Astrocyte of the cerebellum (primary cell): ENCODE measurements around the gene FAM83D.

Source experiments
- DNase-seq: peaks from one replicate; pipeline ENCODE4 v3.0.0-alpha.2; 2011; ENCODE audit warnings: low read depth
- H3K4me3 ChIP-seq: 2 replicates; pipeline ENCODE4 v1.5.1; 2011; ENCODE audit warnings: mild to moderate bottlenecking, low read depth, low read length, moderate library complexity
- CTCF ChIP-seq: IDR thresholded peaks from 2 replicates; pipeline ENCODE4 v1.5.1; 2012; ENCODE audit warnings: low read length, low read depth, moderate library complexity, mild to moderate bottlenecking; ENCODE audit errors: missing control alignments
- in situ Hi-C: cut with HindIII; loops from 2 replicates; pipeline ENCODE4 v1.10.0; 2017; ENCODE audit warnings: low sequenced_read_pairs

Gene FAM83D, protein sequence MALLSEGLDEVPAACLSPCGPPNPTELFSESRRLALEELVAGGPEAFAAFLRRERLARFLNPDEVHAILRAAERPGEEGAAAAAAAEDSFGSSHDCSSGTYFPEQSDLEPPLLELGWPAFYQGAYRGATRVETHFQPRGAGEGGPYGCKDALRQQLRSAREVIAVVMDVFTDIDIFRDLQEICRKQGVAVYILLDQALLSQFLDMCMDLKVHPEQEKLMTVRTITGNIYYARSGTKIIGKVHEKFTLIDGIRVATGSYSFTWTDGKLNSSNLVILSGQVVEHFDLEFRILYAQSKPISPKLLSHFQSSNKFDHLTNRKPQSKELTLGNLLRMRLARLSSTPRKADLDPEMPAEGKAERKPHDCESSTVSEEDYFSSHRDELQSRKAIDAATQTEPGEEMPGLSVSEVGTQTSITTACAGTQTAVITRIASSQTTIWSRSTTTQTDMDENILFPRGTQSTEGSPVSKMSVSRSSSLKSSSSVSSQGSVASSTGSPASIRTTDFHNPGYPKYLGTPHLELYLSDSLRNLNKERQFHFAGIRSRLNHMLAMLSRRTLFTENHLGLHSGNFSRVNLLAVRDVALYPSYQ

GRCh38 chr20:38926142-38926933 lies at the start of gene FAM83D:
FAM83D (plus strand) TSS chr20:38926417; CDS start chr20:38926443, 26 bp downstream.
- DNase-seq = peak; percentile 88
- in situ Hi-C loops = no loop called here
- no peak for TF ChIP-seq CTCF
- peak within 1 kb of the TSS; percentile 78 for H3K4me3 ChIP-seq

- in situ Hi-C loops = no loop called here
- no peak for TF ChIP-seq CTCF
- DNase-seq = no peak
- H3K4me3 ChIP-seq = no peak overlapping the region
Observed at GRCh38 chr20:38877483-38877882, 48.7 kb upstream of the FAM83D start.

DNA sequence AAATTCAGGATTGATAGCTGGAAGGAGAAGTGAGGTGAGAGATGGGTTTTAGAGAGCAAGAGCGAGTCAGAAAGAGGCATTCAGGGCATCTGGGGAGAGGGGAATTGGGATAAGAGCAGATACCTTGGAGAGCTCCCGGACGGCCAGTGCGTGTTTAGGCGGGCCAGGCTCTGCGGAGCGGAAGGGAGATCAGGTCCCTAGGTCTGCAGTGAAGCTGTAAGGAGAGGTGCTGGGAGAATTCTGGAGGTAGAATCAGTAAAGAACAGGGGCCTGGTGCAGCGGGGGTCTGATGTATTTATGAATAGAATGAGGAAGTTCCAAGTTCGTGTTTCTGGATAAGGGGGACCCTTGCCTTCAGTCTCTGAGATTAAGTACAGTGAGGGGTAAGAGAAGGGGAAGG lies 47.4 kb upstream of the FAM83D start:
- H3K4me3 ChIP-seq = no peak overlapping the region
- DNase-seq = peak; percentile 20
- TF ChIP-seq CTCF = no peak
- in situ Hi-C loops = no loop called here

GRCh38 chr20:38880952-38881735 lies 45.1 kb upstream of the FAM83D start:
- no peak for TF ChIP-seq CTCF
- DNase-seq = no peak
- H3K4me3 ChIP-seq = no peak overlapping the region
- in situ Hi-C loops = no loop called here

GRCh38 chr20:38881806-38882440 lies 44.3 kb upstream of the FAM83D start:
- in situ Hi-C loops = no loop called here
- no peak for DNase-seq
- H3K4me3 ChIP-seq = no peak overlapping the region
- no peak for TF ChIP-seq CTCF
